ENCODE results near the gene IDH3B.
"Not testable (repeated sequence)": the region's sequence is repeated elsewhere in the genome, so short reads cannot be mapped to it uniquely, and the experiment has no call there.

Gene IDH3B

DNA sequence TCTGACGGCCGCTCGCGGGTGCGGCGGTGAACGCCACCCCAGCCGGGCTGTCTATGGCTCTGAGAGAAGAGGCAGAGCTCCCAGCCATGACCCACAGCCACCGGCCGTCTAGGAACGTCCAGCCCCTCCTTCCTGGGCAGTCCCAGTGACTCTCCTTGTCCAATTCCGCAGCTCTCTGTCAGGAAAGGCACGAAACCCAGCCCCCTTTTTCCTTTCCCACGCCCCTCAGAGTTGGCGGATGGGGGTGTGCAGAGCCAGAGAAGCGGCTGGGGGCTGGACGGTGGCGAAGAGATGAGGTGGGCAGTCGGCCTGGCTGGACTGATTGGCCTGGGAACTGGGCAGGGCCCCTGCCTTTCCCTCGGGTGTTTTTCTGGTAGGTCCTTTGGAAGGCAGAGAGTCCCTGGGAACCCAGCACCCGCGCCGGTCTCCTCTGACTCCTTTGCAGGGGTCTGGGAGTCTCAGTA is 30.0 kb upstream of the IDH3B start:
- peak; percentile 39 for DNase-seq

DNA sequence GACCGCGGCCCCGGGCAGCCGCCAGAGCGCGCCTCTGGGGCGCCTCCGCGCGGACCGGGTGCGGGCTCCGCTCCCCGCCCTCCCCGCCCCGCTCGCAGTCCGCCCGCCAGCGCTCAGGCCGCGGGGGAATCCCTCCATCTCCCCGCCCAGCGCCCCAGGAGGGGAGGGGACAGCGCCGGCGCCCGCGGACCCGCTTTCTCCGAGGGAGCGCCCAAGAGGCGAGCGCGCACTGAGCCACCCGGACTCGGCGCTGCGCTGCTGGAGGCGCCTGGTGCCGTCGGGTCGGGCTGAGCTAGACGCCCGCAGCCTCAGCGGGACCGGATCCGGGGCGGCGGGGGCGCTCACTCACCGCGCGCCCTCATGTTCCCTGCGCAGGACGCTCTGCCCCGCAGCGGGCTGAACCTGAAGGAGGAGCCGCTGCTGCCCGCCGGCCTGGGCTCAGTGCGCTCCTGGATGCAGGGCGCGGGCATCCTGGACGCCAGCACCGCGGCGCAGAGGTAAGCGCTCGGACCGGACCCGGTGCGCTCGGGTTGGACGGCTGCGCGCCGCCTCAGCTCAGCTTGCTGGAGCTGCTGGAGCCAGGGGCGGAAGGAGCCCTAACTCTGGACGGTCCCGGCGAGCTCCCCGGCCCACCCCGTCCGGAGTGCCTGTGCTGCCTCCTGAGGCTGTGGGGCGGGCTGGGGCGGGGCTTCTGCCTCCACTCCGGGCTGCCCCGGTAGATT is 29.4 kb upstream of the IDH3B start:
- DNase-seq = no peak

DNA sequence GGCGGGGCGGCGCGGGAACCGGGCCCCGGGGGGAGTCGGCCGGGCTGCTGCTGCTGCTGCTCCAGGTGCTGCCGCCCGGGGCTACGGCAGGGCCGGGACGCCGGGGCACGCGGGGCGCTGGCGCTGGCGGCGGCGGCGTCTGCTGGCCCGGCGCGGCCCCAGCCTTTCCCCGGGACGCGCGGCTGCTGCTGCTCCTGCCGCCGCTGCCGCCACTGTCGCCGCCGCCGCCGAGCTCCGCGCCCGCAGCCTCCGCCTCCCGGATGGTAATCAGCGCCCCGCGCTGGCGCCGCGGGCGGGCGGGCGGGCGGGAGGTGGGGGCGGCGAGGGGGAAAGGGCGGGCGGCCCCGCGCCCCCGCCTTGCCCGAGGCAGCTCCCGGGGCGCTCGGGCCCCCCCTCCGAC is 28.9 kb upstream of the IDH3B start:
- DNase-seq = no peak

DNA sequence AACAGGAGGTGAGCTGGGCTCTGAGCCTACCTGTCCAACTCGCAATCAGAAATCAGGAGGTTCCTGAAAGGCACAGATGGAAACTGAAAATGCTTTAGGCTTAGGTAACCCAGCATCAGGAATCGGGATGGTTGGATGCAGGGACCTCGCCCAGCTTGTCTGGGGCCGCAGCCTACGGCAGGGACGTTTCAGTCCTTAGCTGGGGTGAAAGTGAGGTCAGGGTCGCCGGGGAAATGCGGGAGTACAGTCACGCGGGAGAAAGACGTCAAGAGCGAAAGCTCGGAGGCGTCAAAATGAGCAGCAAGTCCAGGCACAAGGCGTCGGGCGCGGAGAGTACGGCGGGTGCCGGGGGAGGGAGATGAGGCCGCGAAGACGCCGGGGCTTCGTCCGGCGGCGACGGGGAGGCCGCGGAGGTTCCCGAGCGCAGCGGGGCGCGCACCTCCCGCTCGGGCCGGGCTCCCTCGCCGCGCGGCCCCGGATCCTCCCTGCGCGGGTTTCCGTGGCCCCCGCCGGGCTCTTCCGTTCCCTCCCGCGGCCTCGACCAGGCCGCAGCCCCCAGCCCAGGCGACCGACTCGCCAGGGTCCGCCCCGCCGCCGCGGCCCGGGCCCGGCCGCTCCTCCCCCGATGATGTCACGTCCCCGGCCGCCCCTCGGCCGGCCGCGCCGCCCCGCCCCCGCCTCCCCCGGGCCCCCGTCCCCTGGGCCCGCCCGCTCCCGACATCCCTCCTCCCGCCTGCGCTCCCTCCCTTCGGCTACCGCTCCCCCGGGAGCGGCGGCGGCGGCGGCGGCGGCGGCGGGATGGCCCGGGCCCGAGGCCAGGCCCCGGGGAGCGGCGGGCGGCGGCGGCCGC is 28.2 kb upstream of the IDH3B start, which contains the start of gene EBF4:
EBF4 (plus strand) TSS at position 745 of the 850 bp plus-strand sequence. CDS start 866 bp downstream, outside the sequence.
- peak; percentile 59 for DNase-seq

DNA sequence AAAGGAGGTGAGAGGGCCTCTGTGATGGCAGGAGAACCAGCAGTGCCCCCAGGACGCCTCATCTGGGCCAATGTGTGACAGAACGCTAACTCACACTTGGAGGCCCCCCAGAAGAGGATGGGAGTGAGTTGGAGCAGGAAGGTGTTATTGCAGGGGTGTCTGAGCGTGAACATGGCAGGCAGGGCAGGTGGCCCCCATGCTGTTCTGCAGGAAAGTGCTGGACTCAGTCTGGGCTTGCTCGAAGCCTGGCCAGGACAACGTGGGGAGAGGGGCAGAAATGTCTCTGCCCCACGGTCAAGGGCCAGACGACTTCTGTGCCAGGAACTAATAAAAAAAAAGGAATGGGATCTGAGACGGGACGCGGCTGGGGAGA is 27.6 kb upstream of the IDH3B start:
- DNase-seq = no peak

DNA sequence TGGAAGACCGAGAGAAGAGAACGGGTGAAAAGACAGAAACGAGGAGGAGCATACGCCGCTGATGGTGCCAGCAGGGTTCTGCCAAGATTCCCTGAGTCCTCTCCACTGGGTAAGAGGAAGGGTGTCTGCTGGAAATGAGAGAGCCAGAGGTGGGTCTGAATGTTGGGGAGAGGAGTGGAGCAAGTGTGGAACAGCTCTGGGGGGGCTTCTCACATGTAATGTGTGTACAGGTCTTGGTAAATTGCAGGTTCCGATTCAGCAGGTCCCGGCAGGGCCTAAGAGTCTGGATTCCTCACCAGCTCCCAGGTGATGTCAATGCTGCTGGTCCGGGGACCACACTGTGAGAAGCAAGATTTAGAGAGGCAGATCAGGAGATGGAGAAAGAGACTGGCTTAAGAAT is 27.1 kb upstream of the IDH3B start:
- DNase-seq = no peak

DNA sequence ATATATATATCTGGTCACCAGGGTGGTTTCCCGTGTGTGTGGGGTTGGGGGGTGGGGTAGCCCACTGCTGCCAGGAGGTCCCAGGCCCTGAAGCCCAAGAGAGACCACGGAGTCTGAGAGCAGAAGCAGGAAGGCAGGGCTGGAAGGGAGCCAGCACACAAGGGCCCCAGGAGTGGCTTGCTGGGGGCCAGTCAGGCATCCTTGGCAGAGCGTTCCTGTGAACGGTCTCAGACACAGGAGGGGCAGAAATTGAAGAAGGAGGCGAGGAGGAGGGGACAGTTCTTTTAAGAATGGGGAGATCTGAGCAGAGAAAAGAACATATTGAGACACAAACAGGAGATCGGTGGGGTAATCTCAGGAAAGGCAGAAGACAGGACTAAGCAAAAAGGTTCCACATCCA is 26.7 kb upstream of the IDH3B start:
- no peak for DNase-seq

DNA sequence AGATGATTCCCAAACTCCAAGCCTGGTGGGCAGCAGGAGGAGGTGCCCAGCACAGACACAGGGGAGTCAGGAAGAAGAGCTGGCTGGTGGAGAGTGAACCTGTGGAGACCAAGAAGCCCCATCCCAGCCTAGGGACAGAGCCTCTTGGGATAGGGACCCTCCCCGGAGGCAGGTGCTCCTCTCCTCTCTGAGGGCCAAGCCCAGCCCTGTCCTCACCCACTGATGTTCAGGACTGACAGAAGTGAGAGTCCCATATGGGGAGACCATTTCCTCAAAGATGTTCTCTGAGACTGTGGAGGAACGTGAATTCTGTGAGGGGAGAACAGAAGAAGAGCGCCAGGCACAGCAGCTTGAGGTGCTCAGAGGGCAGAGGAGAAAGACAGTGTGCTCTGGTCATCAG is 26.2 kb upstream of the IDH3B start:
- no peak for DNase-seq

DNA sequence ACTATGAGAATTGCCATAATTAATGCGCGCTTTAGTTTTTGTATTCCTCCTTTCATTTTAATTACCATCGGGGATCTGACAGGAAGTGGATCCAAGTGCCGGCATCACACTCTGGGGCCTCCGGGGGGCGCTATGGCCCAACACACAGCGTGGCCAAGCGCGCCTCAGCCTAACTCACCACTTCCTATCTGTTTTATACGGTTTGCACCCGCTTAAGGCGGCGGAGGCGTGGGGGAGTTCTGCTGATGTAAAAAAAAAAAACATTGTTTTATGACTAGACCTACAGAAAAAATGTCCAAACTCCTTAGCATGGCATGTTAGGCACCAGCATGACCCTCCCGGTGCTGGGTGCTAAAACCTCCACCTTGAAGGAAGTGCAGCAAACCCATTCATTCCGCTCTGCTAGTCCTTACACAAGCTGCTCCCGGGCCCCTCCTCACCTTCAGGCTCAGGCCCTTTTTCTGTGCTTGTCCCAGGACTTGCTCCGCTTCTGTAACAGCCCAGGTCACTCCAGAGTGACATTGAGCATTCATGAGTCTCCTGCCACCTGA is 24.1 kb upstream of the IDH3B start:
- DNase-seq = peak; percentile 53

DNA sequence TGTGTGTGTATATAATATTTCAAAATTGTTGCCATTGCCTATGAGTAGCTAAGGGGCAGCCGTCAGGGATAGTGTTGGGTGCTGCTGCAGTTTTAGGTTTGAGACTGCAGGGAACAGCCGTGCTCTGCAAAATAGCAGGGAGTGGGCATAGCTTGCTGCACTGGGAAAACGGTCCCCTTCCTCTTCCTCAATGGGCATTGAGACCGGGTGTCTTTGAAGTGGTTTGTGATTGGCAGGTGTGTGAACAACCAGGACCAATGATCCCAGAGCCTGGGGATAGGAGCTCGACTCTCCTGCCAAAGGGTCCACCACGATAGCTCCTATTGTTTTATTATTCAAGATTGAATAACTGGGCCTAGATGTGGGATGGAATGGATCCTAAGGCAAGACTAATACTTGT is 23.5 kb upstream of the IDH3B start:
- DNase-seq = no peak

DNA sequence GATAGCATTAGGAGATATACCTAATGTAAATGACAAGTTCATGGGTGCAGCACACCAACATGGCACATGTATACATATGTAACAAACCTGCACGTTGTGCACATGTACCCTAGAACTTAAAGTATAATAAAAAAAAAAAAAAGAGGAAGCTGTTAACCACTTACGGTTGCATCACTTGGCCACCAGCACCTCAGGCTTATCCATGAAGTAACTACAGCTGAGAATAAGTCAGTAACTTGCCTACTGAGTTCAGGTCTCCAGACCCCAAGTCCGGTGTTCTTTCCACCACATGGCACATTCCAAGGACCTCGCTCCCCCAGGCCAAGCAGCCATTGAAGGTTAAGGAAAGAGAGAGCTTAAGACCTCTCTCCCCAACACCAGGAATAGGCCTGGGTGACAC is 20.8 kb upstream of the IDH3B start:
- not testable (repeated sequence) for DNase-seq

DNA sequence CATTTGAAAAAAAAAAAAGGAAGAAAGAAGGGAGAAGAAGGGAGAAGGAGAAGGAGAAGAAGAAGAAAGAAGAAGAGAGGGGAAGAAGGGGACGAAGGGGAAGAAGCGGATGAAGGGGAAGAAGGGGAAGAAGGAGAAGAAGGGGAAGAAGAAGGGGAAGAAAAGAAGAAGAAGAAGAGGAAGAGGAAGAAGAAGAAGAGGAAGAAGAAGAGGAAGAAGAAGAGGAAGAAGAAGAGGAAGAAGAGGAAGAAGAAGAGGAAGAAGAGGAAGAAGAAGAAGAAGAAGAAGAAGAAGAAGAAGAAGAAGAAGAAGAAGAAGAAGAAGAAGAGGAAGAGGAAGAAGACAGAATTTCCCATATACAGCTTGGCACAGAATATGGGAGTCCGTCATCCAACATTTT is 18.0 kb upstream of the IDH3B start:
- not testable (repeated sequence) for DNase-seq

DNA sequence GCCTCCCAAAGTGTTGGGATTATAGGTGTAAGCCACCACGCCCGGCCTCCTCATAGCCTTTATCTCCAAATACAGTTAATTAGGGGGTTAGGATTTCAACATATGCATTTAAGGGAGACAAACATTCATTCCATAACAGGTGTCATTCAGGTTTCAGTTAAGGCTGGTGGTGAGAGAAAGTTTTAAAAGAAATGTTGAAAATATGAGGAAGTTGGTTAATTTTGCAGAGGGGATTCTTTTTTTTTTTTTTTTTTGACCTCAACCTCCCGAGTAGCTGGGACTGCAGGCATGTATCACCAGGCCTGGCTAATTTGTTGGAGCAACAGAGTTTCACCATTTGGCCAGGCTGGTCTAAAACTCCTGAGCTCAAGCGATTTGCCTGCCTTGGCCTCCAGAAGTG is 16.0 kb upstream of the IDH3B start:
- no peak for DNase-seq

DNA sequence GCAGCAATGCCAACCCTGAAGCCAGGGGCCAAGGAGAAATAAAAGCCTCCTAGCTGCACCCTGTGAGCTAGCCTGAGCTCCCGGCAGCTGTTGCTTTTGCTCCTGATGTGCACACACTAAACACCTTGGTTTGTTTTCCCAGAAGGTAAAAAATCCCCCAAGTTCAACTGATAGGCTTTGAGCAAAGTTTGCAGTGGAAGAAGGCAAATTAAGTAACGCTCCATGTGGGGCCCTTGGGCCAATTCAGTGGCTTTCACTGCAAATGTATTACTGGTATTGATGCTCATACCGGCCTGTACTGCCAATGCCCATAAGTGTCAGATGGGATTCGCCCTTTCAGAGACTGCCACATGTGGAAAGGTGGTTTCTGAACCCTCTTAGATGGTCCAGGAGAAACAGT is 9.4 kb upstream of the IDH3B start:
- no peak for DNase-seq

DNA sequence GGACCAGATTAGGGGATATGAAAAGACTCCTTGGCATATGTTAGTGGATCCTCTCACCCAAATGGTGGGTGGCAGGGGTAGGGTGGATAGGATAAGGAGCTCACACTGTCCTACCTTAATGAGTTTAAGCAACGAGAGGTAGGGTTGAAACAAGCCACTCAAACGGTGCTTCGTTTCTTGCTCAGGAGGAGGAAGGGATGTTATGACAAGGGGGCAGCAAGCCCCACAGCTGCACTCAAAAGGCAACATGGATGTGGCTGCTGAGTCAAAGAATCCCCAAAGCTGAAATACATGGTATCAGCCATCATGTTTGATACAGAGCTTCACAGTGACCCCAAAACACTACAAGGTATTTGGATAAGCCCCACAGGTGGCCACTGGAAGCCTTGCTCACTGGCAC is 8.4 kb upstream of the IDH3B start:
- no peak for DNase-seq

DNA sequence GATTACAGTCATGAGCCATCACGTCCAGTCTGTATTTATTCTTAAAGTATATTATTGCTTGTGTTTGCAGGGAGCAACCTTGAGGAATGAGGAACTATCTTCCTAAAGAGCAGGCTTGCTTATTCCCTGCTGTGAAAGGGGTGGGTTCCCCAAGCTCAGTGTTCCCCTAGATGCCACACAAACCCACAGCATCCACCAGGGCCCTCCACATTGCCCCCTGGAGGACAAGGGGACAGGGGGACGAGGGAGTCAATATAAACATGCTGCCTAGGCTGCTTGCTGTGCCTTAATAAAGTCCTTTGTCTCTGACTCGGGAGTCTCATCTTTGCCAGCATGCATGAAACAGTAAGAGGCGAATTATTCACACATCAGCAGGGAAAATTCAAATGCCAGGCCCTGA is 8.0 kb upstream of the IDH3B start:
- no peak for DNase-seq

DNA sequence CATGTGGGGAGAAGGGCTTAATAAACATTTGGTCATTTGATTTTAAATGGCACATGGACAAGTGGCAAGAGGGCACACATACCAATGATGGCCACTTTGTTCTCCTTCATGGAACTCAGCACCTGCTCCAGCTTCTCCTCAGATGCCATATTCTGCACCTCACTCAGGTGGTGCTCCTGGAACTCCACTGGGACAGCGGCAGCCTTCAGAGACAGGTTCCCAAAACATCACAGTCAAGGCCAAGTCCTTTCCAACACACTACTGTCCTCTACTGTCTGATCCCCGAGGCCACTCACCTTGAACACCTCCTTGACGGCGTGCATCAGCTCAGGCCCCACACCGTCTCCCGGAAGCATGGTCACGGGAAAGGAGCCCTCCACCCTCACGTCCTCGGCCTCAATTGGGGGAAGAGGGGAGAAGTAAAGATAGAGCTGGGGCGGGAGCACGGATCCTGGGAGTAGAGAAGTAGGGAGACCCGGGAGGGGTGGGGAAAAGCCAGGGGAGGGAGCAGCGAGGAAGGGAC is 591 bp downstream of the IDH3B start:
- no peak for DNase-seq

DNA sequence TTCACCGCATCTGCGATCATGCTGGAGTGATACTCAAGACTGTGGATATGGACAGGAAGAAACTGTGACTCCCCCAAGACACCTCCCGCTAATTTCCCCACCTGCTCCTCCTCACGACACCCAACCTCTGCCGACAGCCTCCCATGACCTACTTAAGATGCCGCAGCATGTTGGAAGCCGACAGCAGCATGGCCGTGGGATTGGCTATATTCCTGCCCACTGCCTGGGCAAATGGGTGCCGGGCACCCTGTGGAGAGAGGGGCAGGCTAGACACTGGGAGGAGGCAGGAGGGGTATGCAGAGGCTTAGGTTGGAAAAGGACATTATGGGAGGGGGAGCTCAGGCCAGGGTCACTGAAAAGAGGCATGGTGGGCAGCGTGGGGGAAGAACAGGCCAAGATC is 4.5 kb downstream of the IDH3B start:
- no peak for DNase-seq

DNA sequence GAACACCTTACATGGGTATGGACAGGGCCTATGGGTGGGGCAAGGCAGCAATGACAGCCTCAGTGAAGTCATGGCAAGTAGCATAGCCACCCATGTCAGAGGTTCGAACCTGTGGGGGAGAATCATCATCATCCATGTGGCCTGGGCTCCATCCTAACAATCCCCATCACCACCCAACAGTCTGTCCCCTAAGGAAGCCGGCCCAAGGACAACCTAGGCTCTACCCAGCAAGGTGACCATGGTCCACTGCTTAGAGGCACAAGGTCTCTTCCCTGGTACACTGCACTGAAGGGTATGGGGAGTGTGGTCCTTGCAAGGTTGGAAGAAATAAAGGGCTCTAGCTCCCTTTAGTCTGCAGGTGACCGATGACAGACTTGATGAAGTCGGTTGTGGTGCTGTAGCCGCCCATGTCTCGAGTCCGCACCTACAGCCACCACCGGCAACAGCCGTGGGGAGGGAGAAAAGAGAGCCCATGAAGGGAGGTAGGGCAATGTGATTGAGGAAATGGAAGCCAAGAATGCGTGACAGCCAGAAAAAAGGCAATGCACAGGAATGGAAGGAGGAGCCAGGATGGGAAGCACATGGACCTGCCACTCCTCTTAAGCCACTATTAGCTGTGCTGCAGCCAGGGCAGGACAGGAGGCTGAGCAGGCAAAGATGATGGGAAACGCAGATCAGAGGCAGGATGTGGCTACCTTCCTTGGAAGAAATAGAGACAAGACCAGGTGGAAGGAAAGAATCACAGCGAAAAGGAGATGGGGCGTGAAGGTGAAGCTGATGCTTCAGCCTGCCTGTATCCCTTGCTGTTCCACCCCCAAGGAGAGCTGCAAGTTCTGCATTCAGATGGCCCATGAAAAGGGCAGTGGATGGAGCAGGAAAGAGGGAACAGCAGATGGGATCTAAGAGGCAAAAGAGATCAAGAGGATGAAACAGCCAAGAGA is 5.3 kb downstream of the IDH3B start:
- DNase-seq = no peak

DNA sequence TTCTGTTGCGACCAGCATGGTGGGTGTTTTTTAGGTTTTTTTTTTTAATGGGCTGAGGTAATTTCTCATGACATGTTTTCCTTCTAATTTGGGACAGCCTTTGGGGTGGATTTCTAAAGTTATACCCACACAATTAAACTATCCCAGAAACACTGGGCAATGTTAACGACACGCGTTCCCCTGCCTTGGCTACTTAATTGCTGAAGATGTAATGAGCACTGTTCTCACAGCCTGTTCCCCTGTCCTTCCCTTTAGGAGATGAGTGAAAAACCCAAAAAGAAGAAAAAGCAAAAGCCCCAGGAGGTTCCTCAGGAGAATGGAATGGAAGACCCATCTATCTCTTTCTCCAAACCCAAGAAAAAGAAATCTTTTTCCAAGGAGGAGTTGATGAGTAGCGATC is 6.3 kb downstream of the IDH3B start:
- no peak for DNase-seq

DNA sequence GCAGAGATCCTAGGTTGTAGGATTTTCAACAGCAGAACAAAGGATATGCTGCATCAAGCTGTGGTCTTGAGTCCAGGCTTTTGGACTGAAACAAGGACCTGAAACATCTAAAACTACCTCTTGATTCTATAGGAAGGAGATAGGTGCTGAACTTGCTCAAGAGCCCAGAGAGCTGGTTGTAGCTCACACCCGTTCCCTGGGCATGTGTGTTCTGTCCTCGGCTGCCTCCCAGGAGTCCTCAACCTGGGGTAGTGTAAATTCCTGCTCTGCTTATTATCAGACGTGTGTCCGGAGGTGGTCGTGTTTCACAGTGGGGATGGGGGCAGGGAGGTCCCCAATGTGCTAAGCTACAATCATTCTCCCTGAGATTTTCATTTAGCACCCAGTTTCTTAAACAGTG is 6.8 kb downstream of the IDH3B start:
- DNase-seq = no peak

DNA sequence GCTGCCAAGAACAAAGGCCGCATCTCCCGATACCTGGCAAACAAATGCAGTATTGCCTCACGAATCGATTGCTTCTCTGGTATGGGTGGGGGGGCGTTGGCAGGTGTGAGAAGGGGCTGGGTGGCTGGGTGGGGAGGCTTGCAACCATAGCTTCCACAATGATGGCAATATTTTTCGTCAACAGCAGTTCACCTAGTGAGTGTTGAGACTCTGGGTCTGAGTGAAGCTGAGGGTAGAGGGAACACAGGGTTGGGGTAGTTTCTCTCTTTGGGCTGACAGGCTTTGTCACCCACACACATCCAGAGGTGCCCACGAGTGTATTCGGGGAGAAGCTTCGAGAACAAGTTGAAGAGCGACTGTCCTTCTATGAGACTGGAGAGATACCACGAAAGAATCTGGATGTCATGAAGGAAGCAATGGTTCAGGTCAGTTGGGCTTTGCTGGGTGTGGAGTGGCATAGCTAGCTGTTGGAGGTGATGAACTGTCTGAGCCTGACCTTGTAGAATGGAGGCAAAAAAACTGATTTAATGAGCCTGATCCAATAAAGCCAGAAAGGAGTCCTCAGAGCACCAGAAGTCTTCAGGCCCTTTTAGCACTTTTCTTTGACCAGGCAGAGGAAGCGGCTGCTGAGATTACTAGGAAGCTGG is 7.4 kb downstream of the IDH3B start:
- no peak for DNase-seq

Data from right forelimb (tissue), 1 donor.